GM12878 (cell line): Measurements from ENCODE around the gene FBXL15. TPM values are rescaled to one million over a fixed set of nuclear protein-coding genes. Genes with fewer than 3 reads are reported as not detected.

Experiments
- ASH2L ChIP-seq: fragments of 300-600, 200-600 bp; sonication (generic); IDR thresholded peaks from 2 replicates; pipeline ENCODE4 v1.6.1; 2017; ENCODE audit warnings: low read depth, mild to moderate bottlenecking, borderline replicate concordance
- BCL11A ChIP-seq: IDR thresholded peaks from 2 replicates; pipeline ENCODE4 v1.6.1; 2011; ENCODE audit warnings: low read depth, low read length
- BMI1 ChIP-seq: fragments of 450-650 bp; IDR thresholded peaks from 2 replicates; pipeline ENCODE4 v1.6.1; 2016; ENCODE audit warnings: mild to moderate bottlenecking, moderate library complexity, borderline replicate concordance
- CBX3 ChIP-seq: fragments of 200-600 bp; sonication (generic); IDR thresholded peaks from 2 replicates; pipeline ENCODE4 v1.6.1; 2016; ENCODE audit warnings: low read depth, borderline replicate concordance
- ETV6 ChIP-seq, 2 experiments: fragments of 450-650 bp in 1 of 2; IDR thresholded peaks in 1 of 2; conservative IDR thresholded peaks in 1 of 2; 2 replicates each; pipeline ENCODE4 v1.6.1; 2014; ENCODE audit warnings: antibody characterized with exemption in 1 of 2, borderline replicate concordance in 1 of 2, low read depth in 1 of 2, mild to moderate bottlenecking in 1 of 2, moderate library complexity in 1 of 2
- EZH2 ChIP-seq: IDR thresholded peaks from 2 replicates; pipeline ENCODE4 v1.6.1; 2012; ENCODE audit warnings: low read depth, mild to moderate bottlenecking, control low read depth, inconsistent platforms, low read length, borderline replicate concordance; ENCODE audit not compliant: control insufficient read depth
- FOXK2 ChIP-seq: fragments of 450-650 bp; IDR thresholded peaks from 2 replicates; pipeline ENCODE4 v1.6.1; 2017; ENCODE audit warnings: mild to moderate bottlenecking, moderate library complexity
- HDGF ChIP-seq: fragments of 450-650 bp; IDR thresholded peaks from 2 replicates; pipeline ENCODE4 v1.6.1; 2016; ENCODE audit warnings: antibody characterized with exemption
- IKZF2 ChIP-seq, 2 experiments: fragments of 450-650 bp; IDR thresholded peaks; 2 replicates each; pipeline ENCODE4 v1.6.1; 2017; ENCODE audit warnings: mild to moderate bottlenecking in 2 of 2, moderate library complexity in 2 of 2
- MTA2 ChIP-seq: fragments of 450-650 bp; IDR thresholded peaks from 2 replicates; pipeline ENCODE4 v1.6.1; 2016; ENCODE audit warnings: low read depth, mild to moderate bottlenecking, moderate library complexity
- MXI1 ChIP-seq: fragments of 150-350 bp; IDR thresholded peaks from 2 replicates; pipeline ENCODE4 v1.6.1; 2011; ENCODE audit warnings: low read depth, mild to moderate bottlenecking, inconsistent platforms, low read length, improper control_type of control experiment
- NBN ChIP-seq: fragments of 450-650 bp; IDR thresholded peaks from 2 replicates; pipeline ENCODE4 v1.6.1; 2016
- NKRF ChIP-seq: fragments of 450-650 bp; conservative IDR thresholded peaks from 2 replicates; pipeline ENCODE4 v1.6.1; 2017; ENCODE audit warnings: mild to moderate bottlenecking, moderate library complexity
- NR2C1 ChIP-seq: fragments of 450-650 bp; IDR thresholded peaks from 2 replicates; pipeline ENCODE4 v1.6.1; 2017; ENCODE audit warnings: antibody characterized with exemption, mild to moderate bottlenecking, moderate library complexity
- POLR2A ChIP-seq: IDR thresholded peaks from 2 replicates; pipeline ENCODE4 v1.6.1; 2011; ENCODE audit warnings: low read depth, mild to moderate bottlenecking, low read length
- POU2F2 ChIP-seq: IDR thresholded peaks from 3 replicates; pipeline ENCODE4 v1.6.1; 2011; ENCODE audit warnings: low read depth, mild to moderate bottlenecking, low read length, borderline replicate concordance
- SIX5 ChIP-seq: IDR thresholded peaks from 2 replicates; pipeline ENCODE4 v1.6.1; 2011; ENCODE audit warnings: mild to moderate bottlenecking, low read depth, low read length, moderate library complexity; ENCODE audit not compliant: severe bottlenecking
- SKIL ChIP-seq: fragments of 450-650 bp; IDR thresholded peaks from 2 replicates; pipeline ENCODE4 v1.6.1; 2017; ENCODE audit warnings: mild to moderate bottlenecking, low read depth, inconsistent platforms; ENCODE audit not compliant: poor library complexity, severe bottlenecking
- SMAD5 ChIP-seq: IDR thresholded peaks from 2 replicates; pipeline ENCODE4 v1.6.1; 2016; ENCODE audit warnings: antibody characterized with exemption, low read depth
- SMARCA5 ChIP-seq: fragments of 450-650 bp; IDR thresholded peaks from 2 replicates; pipeline ENCODE4 v1.6.1; 2017; ENCODE audit warnings: mild to moderate bottlenecking
- SRF ChIP-seq, 2 experiments: IDR thresholded peaks; 2 replicates each; pipeline ENCODE4 v1.6.1; 2011; ENCODE audit warnings: low read depth in 2 of 2, low read length in 2 of 2, mild to moderate bottlenecking in 1 of 2, moderate library complexity in 1 of 2
- ZBTB11 ChIP-seq: fragments of 450-650 bp; formaldehyde crosslinking; IDR thresholded peaks from 2 replicates; pipeline ENCODE4 v1.5.0; 2022; ENCODE audit warnings: mild to moderate bottlenecking, missing genetic modification characterization
- ZNF207 ChIP-seq: fragments of 450-650 bp; IDR thresholded peaks from 2 replicates; pipeline ENCODE4 v1.6.1; 2014; ENCODE audit warnings: antibody characterized with exemption, mild to moderate bottlenecking, borderline replicate concordance
- ZNF24 ChIP-seq: fragments of 450-650 bp; IDR thresholded peaks from 2 replicates; pipeline ENCODE4 v1.6.1; 2017; ENCODE audit warnings: antibody characterized with exemption, mild to moderate bottlenecking
- polyA plus RNA-seq, 11 experiments: library from polyadenylated mRNA; depleted of rRNA in 4 of 11; unstranded in 6 of 11; stranded (reverse) in 5 of 11; fragments of >200 nt; fragmentation: Nextera tagmentation in 4 of 11; fragmentation: Illumina TruSeq in 1 of 11; extraction: Ambion mirVana in 4 of 11; extraction: Trizol in 1 of 11; gene quantifications; 1 replicate in 1 of 11; 2 replicates in 10 of 11; pipeline versions ENCODE4 v1.2.1 to v1.2.3, GENCODE V29; 2011 to 2016; ENCODE audit warnings: inconsistent platforms in 2 of 11, missing spikeins in 2 of 11, low read depth in 1 of 11
- total RNA-seq, 4 experiments: library from RNA; depleted of rRNA in 3 of 4; stranded (reverse); fragments of >200 nt in 3 of 4; fragmentation: Illumina TruSeq in 1 of 4; extraction: Trizol in 1 of 4; gene quantifications; 2 replicates each; pipeline versions ENCODE4 v1.2.1 to v1.2.3, GENCODE V29; 2013 to 2021

FBXL15 gene
- total and polyA plus RNA-seq, 10 of the 15 experiments (the other 5 are each of a cell fraction or from before 2014, with no cell fraction given): 0.13 to 21.3 (median 7.9) TPM

- no peak for TF ChIP-seq NKRF
- peak; percentile 65; the same call in 1 of the 2 replicates for TF ChIP-seq ZNF24
- no peak for TF ChIP-seq ETV6 (conservative IDR thresholded peaks at IDR 0.05 in 1 of 2, IDR thresholded peaks at IDR 0.05 in 1 of 2; ENCODE audit: borderline replicate concordance in 1 of 2, low read depth in 1 of 2)
- TF ChIP-seq BMI1: no peak
- peak; percentile 70 for TF ChIP-seq NR2C1
- 0 out of 2 replicates have a peak, but pooled peaks have one; percentile 57 for TF ChIP-seq ASH2L
- peak; percentile 49 to 52; a peak in 3 of 4 replicates for TF ChIP-seq IKZF2 (IDR thresholded peaks at IDR 0.05)
- peak; percentile 66 for TF ChIP-seq SIX5
- TF ChIP-seq EZH2: no peak
- TF ChIP-seq POU2F2: peak; percentile 82; the same call in 2 of the 3 replicates
- TF ChIP-seq HDGF: peak; percentile 87
- TF ChIP-seq POLR2A: peak; percentile 79
- 0 out of 2 replicates have a peak, but pooled peaks have one; percentile 23 for TF ChIP-seq MTA2
- TF ChIP-seq SRF (IDR thresholded peaks at IDR 0.05; ENCODE audit: low read depth in 2 of 2, low read length in 2 of 2): peak; percentile 62 to 96
- no peak for TF ChIP-seq BCL11A
- TF ChIP-seq ZNF207: peak; percentile 87
- no peak for TF ChIP-seq SMARCA5
- TF ChIP-seq MXI1: peak; percentile 76
- no peak for TF ChIP-seq SMAD5
- peak; percentile 94 for TF ChIP-seq NBN
- TF ChIP-seq ZBTB11: peak; percentile 95
- TF ChIP-seq SKIL: peak; percentile 74
- TF ChIP-seq FOXK2: peak; percentile 57; the same call in 1 of the 2 replicates
- no peak for TF ChIP-seq CBX3
These were observed at the start of gene FBXL15 (continued) for GRCh38 chr10:102420714-102421506.
